Panc1 (cell line): ENCODE data around the gene ADGRD1. TPM values are rescaled to one million over a fixed set of nuclear protein-coding genes. Genes with fewer than 3 reads are reported as not detected.

Experiments
- ATAC-seq: fragments of 200-7000 bp; cut with Tn5 transposase; 2 replicates; pipeline ENCODE4 v1.9.1; 2020; ENCODE audit warnings: mild to moderate bottlenecking, moderate library complexity
- BruUV-seq: library from RNA; stranded (reverse); fragments of 400-500 nt; replicated peaks from 2 replicates; lab custom pipeline; 2021; lab: Mats Ljungman, UMichigan
- CTCF ChIA-PET: fragments of 300-600 bp; sonication (Branson Sonifier 250); formaldehyde crosslinking; loops from one replicate; lab custom pipeline; 2022; ENCODE audit warnings: antibody characterized with exemption; lab: Charles Lee
- POLR2A ChIA-PET: fragments of 300-600 bp; sonication (Branson Sonifier 250); formaldehyde crosslinking; loops from one replicate; lab custom pipeline; 2022; ENCODE audit warnings: antibody characterized with exemption; lab: Charles Lee
- DNase-seq: peaks from one replicate; pipeline ENCODE4 v3.0.0-alpha.2; 2010; ENCODE audit warnings: low read depth, low spot score
- H3K27ac ChIP-seq: 2 replicates; pipeline ENCODE4 v1.5.1; 2011; ENCODE audit warnings: mild to moderate bottlenecking, low read length, inconsistent platforms
- H3K27me3 ChIP-seq: fragments of 200-500 bp; sonication (Bioruptor generic); 2 replicates; pipeline ENCODE4 v1.6.0; 2014; ENCODE audit warnings: low read length, inconsistent platforms; ENCODE audit not compliant: control insufficient read depth, insufficient read depth
- H3K36me3 ChIP-seq: fragments of 200-500 bp; sonication (Bioruptor generic); 2 replicates; pipeline ENCODE4 v1.5.1; 2014; ENCODE audit warnings: inconsistent platforms, mild to moderate bottlenecking, low read length, moderate library complexity; ENCODE audit not compliant: control insufficient read depth, insufficient read depth
- H3K4me1 ChIP-seq: 2 replicates; pipeline ENCODE4 v1.5.1; 2011; ENCODE audit warnings: inconsistent platforms, mild to moderate bottlenecking, low read length, moderate library complexity; ENCODE audit not compliant: control insufficient read depth, insufficient read depth
- H3K4me3 ChIP-seq, 2 experiments: 2 replicates each; pipeline ENCODE4 v1.5.1; 2011 to 2012; ENCODE audit warnings: low read depth in 2 of 2, low read length in 2 of 2, mild to moderate bottlenecking in 2 of 2, inconsistent platforms in 1 of 2, moderate library complexity in 1 of 2
- H3K9me3 ChIP-seq: fragments of 200-500 bp; sonication (Bioruptor generic); 2 replicates; pipeline ENCODE4 v1.5.1; 2014; ENCODE audit warnings: low read depth, mild to moderate bottlenecking, inconsistent platforms, low read length, moderate library complexity; ENCODE audit not compliant: control insufficient read depth, insufficient read depth
- CTCF ChIP-seq: fragments of 450-650 bp; IDR thresholded peaks from 2 replicates; pipeline ENCODE4 v1.5.1; 2017; ENCODE audit warnings: mild to moderate bottlenecking
- POLR2AphosphoS5 ChIP-seq: IDR thresholded peaks from 2 replicates; pipeline ENCODE4 v1.6.1; 2012; ENCODE audit warnings: mild to moderate bottlenecking, low read depth, low read length, moderate library complexity
- REST ChIP-seq, 2 experiments: IDR thresholded peaks; 2 replicates each; pipeline ENCODE4 v1.6.1; 2011 to 2012; ENCODE audit warnings: low read depth in 2 of 2, control low read depth in 1 of 2, low read length in 1 of 2, mild to moderate bottlenecking in 1 of 2, moderate library complexity in 1 of 2; ENCODE audit not compliant: insufficient read depth in 1 of 2
- SIN3A ChIP-seq: IDR thresholded peaks from 2 replicates; pipeline ENCODE4 v1.6.1; 2012; ENCODE audit warnings: low read depth, mild to moderate bottlenecking, low read length, moderate library complexity, borderline replicate concordance; ENCODE audit not compliant: insufficient read depth
- TCF7L2 ChIP-seq: IDR thresholded peaks from 2 replicates; pipeline ENCODE4 v1.6.1; 2011; ENCODE audit warnings: mild to moderate bottlenecking, low read depth, low read length, inconsistent platforms
- in situ Hi-C: cut with HindIII; loops from 2 replicates; pipeline ENCODE4 v1.10.0; 2016; ENCODE audit warnings: low sequenced_read_pairs, low pct_unique_long_range_greater_than_20kb
- intact Hi-C: fragments of 100-400 bp; cut with micrococcal nuclease; formaldehyde crosslinking; loops from one replicate; pipeline ENCODE4 v1.10.0; 2022; ENCODE audit not compliant: unreplicated experiment
- total RNA-seq: library from RNA; stranded (reverse); gene quantifications from one replicate; pipeline ENCODE4 v1.2.1, GENCODE V29; 2021; ENCODE audit not compliant: unreplicated experiment

ADGRD1 gene
- total RNA-seq, 1 experiment from 2014 or later, result 0.21 TPM

DNA sequence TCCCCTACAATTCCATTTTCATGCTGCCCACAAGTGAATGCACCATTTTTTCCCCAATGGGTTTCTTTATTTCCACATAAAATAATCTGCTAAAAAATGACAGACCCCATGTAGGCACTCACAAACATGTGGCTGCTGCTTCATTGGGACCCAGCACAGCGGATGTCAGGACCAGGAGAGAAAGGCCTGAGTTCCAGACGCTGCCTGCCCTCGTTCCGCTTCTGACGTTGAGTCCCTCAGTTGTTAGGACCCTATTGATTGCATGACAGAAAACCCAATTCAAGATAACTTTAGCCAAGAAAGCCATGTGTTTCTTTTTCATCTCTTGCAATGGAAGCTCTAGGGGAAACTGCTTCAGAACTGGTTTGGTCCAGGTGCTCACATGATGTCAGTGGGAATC lies 34.6 kb downstream of the ADGRD1 start:
- Histone ChIP-seq H3K27me3 (peaks cover 16% of the 10 kb centered on the region), H3K9me3 (no peaks in the 10 kb centered on the region), H3K4me3 (no peak overlapping the region), H3K36me3 (no peaks in the 10 kb centered on the region), H3K27ac (no peak overlapping the region), H3K4me1 (no peaks in the 10 kb centered on the region)
- ChIA-PET POLR2A (no interaction called here), CTCF (no interaction called here)
- ATAC-seq, result no peak
- intact Hi-C loops, result no loop called here
- in situ Hi-C loops, result no loop called here
- TF ChIP-seq CTCF (no peak), SIN3A (no peak), TCF7L2 (no peak), POLR2AphosphoS5 (no peak), REST (IDR thresholded peaks at IDR 0.05; ENCODE audit: insufficient read depth in 1 of 2, low read depth in 2 of 2, low read length in 1 of 2) (no peak)
- no TSS peak for BruUV-seq
- no peak for DNase-seq

DNA sequence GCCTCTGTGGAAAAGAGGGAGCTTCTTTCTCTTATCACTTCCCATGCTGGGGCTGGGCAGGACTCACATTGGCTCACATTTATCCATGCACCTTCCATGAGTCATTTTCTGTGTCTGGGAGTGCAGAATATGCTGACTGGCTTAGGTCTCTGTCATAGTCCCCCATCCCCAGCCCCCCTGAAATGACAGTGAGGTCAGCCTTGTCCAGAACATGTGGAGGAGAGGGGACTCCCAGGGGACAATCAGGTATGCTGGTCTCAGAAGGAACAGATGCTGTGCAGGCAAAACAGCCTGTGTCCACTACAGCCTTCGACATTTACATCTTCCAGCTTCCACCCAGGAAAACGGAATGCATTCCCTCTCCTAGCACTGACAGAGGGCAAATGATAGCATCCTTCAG lies 35.0 kb downstream of the ADGRD1 start:
- CTCF ChIA-PET, result no interaction called here
- no peak overlapping the region for H3K4me3 ChIP-seq
- BruUV-seq, result no TSS peak

More for the DNA sequence above, 35.0 kb downstream of the ADGRD1 start:
- in situ Hi-C loops (no loop called here), intact Hi-C loops (no loop called here)
- DNase-seq (no peak), ATAC-seq (no peak)
- no peak overlapping the region for H3K27ac ChIP-seq
- POLR2A ChIA-PET, result no interaction called here
- no peak for TF ChIP-seq POLR2AphosphoS5
- TF ChIP-seq CTCF, result no peak
- no peak for TF ChIP-seq REST (IDR thresholded peaks at IDR 0.05; ENCODE audit: insufficient read depth in 1 of 2, low read depth in 2 of 2, low read length in 1 of 2)
- no peak for TF ChIP-seq SIN3A
- TF ChIP-seq TCF7L2, result no peak
- no peaks in the 10 kb centered on the region for H3K36me3 ChIP-seq
- H3K27me3 ChIP-seq, result peaks cover 16% of the 10 kb centered on the region
- no peaks in the 10 kb centered on the region for H3K4me1 ChIP-seq
- H3K9me3 ChIP-seq, result no peaks in the 10 kb centered on the region
